Type B pancreatic cell (in vitro differentiated cells): ENCODE results near the gene PRR11. TPM values are rescaled to one million over a fixed set of nuclear protein-coding genes. Genes with fewer than 3 reads are reported as not detected.

Source experiments
- DNase-seq: peaks from one replicate; pipeline ENCODE4 v3.0.0; 2021; ENCODE audit warnings: mixed read lengths; ENCODE audit not compliant: unreplicated experiment; ENCODE audit errors: extremely low spot score
- H3K27ac Mint-ChIP-seq: 2 replicates; pipeline ENCODE4 v1.8.0; 2021; ENCODE audit warnings: mild to moderate bottlenecking, mixed read lengths
- H3K27me3 Mint-ChIP-seq: 2 replicates; pipeline ENCODE4 v1.8.0; 2021; ENCODE audit warnings: mixed read lengths
- H3K36me3 Mint-ChIP-seq: 2 replicates; pipeline ENCODE4 v1.8.0; 2021; ENCODE audit warnings: mixed read lengths
- H3K4me1 Mint-ChIP-seq: one replicate; pipeline ENCODE4 v1.8.0; 2021; ENCODE audit warnings: mixed read lengths; ENCODE audit not compliant: unreplicated experiment
- H3K4me3 Mint-ChIP-seq: 2 replicates; pipeline ENCODE4 v1.8.0; 2021; ENCODE audit warnings: mild to moderate bottlenecking, mixed read lengths
- H3K9me3 Mint-ChIP-seq: 2 replicates; pipeline ENCODE4 v1.8.0; 2021; ENCODE audit warnings: mixed read lengths
- total RNA-seq: library from RNA; stranded (reverse); gene quantifications from 2 replicates; pipeline ENCODE4 v1.2.1, GENCODE V29; 2021; ENCODE audit warnings: low replicate concordance
- TF ChIP-seq, protein P1 (sequence below): fragments of 200-600 bp; sonication (generic); conservative IDR thresholded peaks from 2 replicates; pipeline ENCODE4 v1.5.0; 2021; ENCODE audit warnings: antibody characterized with exemption, mild to moderate bottlenecking

The PRR11 gene
- total RNA-seq, 1 donor from 2014 or later = 43.9 TPM

DNA sequence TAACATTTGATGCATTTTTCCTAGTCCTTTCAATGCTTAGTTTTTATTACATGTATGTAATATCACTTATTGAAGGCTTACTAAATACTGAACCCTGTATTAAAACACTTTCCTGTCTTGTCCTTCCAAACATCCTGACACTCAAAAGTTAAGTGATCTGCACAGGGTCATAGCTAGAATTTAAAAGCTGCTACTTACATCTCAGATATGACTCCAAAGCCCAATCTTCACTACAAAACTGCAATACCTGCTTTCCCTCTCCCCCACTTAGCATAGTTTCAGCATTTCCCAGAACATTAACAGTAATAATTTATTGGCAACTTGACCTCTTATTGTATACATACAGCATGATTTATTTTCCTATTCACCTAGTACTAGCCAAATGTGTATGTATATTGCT, 44.6 kb upstream of the PRR11 start:
- Mint-ChIP-seq H3K4me3 (no peak overlapping the region), H3K27ac (no peak overlapping the region), H3K27me3 (no peaks in the 10 kb centered on the region), H3K36me3 (peaks cover 23% of the 10 kb centered on the region), H3K4me1 (peaks cover 6% of the 10 kb centered on the region), H3K9me3 (no peaks in the 10 kb centered on the region)
- TF ChIP-seq, protein P1, sequence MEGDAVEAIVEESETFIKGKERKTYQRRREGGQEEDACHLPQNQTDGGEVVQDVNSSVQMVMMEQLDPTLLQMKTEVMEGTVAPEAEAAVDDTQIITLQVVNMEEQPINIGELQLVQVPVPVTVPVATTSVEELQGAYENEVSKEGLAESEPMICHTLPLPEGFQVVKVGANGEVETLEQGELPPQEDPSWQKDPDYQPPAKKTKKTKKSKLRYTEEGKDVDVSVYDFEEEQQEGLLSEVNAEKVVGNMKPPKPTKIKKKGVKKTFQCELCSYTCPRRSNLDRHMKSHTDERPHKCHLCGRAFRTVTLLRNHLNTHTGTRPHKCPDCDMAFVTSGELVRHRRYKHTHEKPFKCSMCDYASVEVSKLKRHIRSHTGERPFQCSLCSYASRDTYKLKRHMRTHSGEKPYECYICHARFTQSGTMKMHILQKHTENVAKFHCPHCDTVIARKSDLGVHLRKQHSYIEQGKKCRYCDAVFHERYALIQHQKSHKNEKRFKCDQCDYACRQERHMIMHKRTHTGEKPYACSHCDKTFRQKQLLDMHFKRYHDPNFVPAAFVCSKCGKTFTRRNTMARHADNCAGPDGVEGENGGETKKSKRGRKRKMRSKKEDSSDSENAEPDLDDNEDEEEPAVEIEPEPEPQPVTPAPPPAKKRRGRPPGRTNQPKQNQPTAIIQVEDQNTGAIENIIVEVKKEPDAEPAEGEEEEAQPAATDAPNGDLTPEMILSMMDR = no peak
- no peak for DNase-seq

DNA sequence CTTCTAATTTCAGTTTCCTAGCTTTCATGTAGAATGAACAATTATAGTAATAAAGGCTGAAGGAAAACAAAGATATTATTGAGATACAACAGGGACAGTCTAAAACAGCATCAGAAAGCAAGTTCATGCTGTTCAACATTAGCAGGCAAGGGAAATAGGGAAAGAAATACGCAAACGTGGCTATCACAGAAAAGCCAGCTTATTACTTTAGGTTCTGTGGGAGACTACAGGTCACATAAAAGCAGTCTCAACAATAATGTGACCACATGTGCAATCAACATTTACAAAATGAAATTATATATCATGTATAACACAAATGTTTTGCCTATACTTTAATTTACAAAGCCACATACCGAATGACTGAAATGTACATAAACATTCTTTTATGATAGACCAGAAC, 44.0 kb upstream of the PRR11 start:
- Mint-ChIP-seq H3K36me3 (peaks cover 23% of the 10 kb centered on the region), H3K9me3 (no peaks in the 10 kb centered on the region), H3K27ac (no peak overlapping the region), H3K4me3 (no peak overlapping the region), H3K4me1 (peaks cover 6% of the 10 kb centered on the region), H3K27me3 (no peaks in the 10 kb centered on the region)
- no peak for DNase-seq
- TF ChIP-seq, protein P1 = no peak

DNA sequence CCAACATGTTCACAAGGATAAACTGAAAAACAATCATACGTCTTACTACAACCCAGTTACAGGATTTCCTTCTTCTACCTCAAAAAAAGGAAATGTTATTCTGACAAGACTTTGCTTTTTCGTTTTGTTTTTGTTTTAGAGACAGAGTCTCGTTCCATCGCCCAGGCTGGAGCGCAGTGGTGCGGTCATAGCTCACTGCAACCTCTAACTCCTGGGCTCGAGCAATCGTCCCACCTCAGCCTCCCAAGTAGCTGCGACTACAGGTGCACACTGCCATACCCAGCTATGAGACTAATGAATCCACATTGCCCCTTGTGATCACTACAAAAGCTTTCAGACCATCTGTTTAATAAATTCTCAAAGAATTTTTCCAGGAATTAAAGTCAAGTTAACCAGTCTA, 40.1 kb upstream of the PRR11 start:
- no peak overlapping the region for H3K27ac Mint-ChIP-seq
- DNase-seq = no peak
- TF ChIP-seq, protein P1 = no peak
- no peaks in the 10 kb centered on the region for H3K4me1 Mint-ChIP-seq
- H3K36me3 Mint-ChIP-seq = peaks cover 28% of the 10 kb centered on the region
- H3K9me3 Mint-ChIP-seq = no peaks in the 10 kb centered on the region
- no peaks in the 10 kb centered on the region for H3K27me3 Mint-ChIP-seq
- no peak overlapping the region for H3K4me3 Mint-ChIP-seq

- DNase-seq = no peak
- no peaks in the 10 kb centered on the region for H3K4me1 Mint-ChIP-seq
- TF ChIP-seq, protein P1 = no peak
- no peak overlapping the region for H3K27ac Mint-ChIP-seq
- H3K9me3 Mint-ChIP-seq = no peaks in the 10 kb centered on the region
- H3K36me3 Mint-ChIP-seq = peaks cover 26% of the 10 kb centered on the region
- H3K27me3 Mint-ChIP-seq = no peaks in the 10 kb centered on the region
- H3K4me3 Mint-ChIP-seq = no peak overlapping the region
Observed at GRCh38 chr17:59121901-59122480, 33.6 kb upstream of the PRR11 start.

GRCh38 chr17:59124665-59125064, 30.9 kb upstream of the PRR11 start:
- Mint-ChIP-seq H3K4me3 (no peak overlapping the region), H3K9me3 (no peaks in the 10 kb centered on the region), H3K4me1 (no peaks in the 10 kb centered on the region), H3K27me3 (no peaks in the 10 kb centered on the region), H3K36me3 (peaks cover 20% of the 10 kb centered on the region), H3K27ac (no peak overlapping the region)
- DNase-seq = no peak
- TF ChIP-seq, protein P1 = no peak
